Stimulated activated CD4-positive, alpha-beta T cell treated with anti-CD3 and anti-CD28 coated beads, TNF-alpha, amount 100 ng/mL, for 48 hours (primary cell): Measurements from ENCODE around the gene CXCL10.
"Not testable (repeated sequence)": the region's sequence is repeated elsewhere in the genome, so short reads cannot be mapped to it uniquely, and the experiment has no call there.

Experiments used
- DNase-seq, 3 donors: peaks; one replicate each; pipeline ENCODE4 v3.0.0-alpha.2; 2020; ENCODE audit warnings: low read depth in 3 of 3

CXCL10 gene

DNA sequence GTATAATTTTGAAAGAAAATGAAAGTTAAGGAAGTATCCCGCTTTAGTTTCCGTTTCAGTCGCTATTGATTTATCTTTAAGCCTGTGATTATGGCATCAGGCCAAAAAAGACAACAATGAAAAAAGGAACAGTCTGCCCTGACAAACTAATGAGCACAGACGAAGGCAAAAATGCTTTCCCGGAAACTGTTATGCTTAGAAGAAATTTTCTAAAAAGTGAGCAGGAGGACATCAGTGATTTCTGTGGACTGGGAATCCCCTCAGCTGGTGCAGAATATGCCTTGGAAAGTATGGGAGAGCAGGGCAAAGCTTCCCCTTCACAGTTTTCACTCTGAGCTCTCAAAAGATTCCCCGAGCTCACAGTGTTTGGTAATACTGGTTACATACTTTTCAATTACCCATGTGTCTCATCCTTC is 5.1 kb upstream of the CXCL10 start:
- no peak for DNase-seq

DNA sequence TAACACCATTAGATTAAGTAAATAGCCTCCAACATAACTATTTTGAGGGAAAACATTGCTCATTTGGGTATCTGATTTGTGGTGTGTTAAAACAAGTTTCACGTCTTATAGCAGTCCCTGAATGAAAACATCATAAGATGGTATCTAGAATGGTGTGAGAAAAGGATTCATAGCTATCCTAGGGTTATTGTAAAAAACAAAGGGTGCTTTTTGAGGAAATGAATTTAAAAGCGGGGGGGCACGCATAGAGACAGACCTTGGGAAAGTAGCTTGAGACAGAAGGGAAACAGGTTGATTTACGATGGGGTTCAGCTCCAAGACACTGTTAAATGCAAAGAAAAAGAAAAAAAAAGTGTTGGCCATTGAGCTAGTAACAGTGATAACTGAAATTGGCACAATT is 768 bp upstream of the CXCL10 start:
- no peak for DNase-seq

DNA sequence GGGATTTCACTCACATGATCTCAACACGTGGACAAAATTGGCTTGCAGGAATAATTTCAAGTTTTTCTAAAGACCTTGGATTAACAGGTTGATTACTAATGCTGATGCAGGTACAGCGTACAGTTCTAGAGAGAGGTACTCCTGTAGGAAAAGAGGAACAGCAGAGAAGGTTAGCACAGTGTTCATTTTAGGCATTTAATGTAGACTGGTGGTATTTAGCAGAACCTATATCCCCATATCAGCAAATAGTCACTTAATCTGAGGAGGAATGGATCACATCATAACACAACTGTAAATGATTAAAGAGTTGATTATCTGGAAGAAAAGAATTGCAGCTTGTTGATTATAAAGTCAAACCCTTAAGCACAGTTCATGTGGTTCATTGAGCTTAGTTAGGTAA is 620 bp downstream of the CXCL10 start:
- DNase-seq: no peak

DNA sequence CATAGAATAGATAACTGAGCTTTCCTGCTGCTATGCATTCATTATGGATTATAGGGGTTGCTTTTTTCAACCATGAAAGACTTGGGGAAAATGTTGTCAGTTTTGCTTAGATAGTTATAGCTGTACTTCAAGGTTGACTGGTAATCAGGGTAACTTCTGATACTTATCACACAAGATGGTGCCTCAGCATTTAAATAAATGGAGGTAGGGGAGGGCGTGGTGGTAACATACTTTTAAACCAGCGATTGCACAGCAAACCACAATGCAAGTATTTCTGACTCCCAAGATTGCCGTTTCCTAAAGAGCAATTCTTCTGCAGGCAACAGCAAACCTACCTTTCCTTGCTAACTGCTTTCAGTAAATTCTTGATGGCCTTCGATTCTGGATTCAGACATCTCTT is 1.3 kb downstream of the CXCL10 start:
- no peak for DNase-seq

DNA sequence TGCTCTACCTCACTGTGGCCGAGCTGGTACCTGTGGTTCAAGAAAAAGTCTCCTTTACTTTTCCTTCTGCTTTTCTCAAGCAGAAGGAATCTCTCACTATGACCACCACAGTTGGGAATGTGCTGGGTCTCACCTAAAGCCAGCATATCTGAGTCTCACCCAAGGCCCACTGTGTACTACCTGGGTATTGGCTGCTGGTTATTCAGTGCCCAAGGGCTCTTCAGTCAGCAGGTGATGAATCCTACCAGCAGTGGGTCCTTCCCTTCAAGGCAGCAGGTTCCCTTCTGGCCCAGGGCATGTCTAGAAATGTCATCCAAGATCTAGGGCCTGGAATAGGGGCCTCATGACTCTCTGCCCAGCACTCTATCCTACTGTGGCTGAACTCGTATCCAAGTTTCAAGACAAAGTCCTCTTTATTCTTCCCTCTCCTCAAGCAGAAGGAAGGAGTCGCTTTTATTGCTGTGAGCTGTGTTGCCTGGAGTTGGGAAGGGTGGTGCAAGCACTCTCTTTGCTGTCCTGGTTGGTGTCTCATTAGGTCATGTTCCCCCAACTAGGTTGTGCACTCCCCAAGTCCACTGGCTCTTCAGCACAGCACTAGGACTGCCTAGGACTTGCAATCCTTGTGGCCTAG is 6.1 kb downstream of the CXCL10 start:
- no peak for DNase-seq

DNA sequence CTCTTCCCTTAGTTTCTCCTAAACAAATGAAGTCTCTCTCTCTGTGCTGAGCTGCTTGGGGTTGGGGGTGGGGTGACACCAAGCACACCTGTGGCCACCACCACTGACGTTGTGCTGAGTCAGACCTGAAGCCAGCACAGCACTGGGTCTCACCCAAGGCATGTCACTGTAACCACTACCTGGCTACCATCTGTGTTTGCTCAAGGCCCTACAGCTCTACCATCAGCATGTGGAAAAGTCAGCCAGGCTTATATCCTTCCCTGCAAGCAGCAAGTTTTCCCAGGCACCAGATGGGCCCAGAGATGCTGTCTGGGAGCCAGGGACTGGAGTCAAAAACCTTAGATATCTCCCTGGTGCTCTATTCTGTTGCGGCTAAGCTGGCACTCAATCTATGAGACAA is 6.9 kb downstream of the CXCL10 start:
- DNase-seq: peak in 1 of 3 donors; percentile 8

DNA sequence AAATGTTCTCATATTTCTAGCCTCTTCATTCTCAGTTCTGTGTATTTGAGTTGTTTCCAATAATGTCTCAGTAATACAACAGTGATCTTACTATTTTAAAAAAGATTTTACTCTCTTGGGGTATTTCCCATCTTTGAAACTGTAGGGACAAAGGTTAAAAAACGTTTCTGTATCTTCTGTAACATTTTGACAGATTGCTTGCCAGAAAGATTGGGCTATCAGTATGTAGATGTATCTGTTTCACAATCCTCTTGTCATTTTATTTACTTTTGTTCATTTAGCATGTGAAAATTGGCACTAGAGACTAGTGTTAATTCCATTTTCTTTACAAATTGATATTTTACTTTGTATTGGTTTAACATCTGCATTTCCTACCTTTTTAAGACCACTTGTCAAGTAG is 9.8 kb downstream of the CXCL10 start:
- no peak for DNase-seq

DNA sequence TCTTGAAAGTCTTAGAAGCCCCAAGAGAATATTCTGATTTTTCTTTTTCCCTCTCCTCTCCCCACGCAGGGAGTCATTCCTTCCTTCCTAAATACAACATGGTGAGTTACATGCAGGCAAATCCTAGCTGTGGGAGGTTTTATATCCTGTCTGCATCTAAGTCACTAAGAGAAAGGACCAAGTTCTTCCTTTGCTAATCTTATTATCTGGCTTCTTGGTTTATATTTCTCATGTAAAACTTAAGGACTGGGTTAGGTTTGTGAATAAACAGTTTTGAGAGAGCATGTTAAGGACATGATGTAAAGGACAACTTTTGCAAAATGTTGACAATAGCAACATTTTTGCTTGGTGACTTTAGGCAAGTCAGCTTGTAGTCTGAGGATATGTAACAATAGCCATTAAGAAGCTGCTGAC is 10.9 kb downstream of the CXCL10 start:
- DNase-seq: no peak

DNA sequence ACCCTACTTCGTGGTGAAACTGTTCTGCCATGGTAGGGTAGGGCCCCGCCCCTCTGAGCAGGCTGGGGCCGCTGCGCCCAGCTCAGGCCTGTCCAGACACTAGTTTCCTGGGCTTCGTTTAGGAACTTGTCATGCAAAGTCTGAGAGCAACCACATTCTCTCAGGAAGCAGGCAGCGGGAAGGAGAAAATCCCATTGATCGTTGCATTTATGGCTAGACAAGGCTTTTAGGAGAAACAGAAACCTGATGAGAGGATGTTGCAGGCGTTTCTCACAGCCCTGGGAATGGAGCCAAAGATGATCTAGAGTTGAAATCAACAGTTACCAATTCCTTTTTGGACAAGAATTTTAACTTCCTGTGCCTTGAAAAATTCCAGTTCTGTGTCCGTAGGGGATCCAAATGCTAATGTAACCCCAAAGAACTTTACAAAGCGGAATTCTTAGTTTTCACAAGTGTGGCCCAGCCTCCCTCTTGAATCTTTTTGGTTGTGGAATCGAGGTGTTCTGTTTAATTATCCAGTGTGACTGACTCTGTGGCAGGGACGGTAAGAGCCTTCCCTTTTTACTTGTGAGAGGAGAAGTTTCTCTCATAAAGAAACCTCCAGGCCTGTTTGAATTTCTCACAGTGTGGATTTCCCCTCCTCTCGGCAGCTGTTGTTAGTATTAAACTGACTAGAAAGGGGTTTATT is 11.5 kb downstream of the CXCL10 start:
- DNase-seq: no peak

DNA sequence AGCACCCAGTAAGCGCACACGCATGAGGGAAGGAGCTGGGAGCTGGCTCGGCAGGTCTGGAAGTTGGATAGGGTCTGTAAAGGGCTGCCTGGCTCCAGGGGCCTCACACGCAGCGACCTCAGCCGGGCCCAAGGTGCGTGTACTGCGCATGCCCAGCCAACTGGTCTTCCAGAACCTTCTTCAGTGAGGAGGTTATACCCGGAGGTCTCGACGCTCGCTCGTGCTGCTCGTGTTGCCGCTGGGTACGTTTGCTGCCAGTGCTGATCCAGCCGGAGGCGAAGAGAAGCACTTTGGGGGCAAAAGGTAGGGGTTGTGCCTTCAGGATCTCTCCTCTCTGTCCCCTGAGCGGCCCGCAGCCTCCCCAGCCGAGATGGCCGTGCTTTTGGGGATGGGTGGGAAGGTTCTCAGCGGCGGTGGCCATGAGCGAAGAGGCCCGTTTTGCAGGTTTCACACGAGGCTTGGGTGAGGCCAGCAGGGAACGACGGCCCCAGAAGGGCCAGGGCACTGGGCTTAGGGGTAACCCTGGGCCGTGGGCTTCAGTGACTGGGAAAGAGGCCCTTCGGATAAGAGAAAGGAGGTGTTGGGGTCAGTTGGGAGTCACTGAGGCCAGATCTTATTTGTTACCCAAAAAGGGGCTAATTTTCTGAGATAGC is 12.2 kb downstream of the CXCL10 start:
- DNase-seq: no peak

DNA sequence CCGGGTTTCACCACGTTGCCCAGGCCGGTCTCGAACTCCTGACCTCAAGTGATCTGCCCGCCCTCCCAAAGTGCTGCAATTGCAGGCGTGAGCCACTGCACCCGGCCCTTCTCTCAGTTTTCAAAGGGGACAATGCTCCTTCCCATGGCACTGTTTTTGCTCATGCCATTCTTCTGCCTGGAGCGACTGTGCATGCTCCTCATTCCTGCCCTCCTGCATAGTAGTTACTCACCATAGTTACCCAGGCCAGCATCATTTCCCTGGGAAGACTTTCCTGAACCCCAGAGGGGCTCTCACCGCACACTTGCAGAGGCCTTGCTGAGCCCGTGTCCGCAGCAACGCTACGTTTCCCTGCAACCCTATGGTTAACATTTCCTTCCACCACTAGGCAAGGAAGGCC is 12.7 kb downstream of the CXCL10 start:
- no peak for DNase-seq

DNA sequence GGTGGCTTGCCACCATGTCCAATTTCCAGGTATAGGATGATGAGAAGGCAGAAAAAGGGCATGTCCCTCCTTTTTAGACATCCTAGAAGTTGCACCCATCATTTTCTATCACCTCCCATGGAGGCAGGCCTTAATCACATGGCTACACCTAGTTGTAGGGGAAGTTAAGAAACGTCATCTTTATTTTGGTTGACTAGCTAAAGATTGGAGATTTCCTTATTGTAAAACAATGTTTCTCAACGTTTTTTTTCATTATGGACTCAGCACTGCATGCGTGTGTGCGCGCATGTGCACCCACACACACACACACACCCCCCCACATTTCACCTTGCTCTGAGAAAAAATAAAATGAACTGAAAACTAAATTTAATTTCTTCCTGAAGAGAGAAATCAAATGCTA is 14.0 kb downstream of the CXCL10 start:
- no peak for DNase-seq

DNA sequence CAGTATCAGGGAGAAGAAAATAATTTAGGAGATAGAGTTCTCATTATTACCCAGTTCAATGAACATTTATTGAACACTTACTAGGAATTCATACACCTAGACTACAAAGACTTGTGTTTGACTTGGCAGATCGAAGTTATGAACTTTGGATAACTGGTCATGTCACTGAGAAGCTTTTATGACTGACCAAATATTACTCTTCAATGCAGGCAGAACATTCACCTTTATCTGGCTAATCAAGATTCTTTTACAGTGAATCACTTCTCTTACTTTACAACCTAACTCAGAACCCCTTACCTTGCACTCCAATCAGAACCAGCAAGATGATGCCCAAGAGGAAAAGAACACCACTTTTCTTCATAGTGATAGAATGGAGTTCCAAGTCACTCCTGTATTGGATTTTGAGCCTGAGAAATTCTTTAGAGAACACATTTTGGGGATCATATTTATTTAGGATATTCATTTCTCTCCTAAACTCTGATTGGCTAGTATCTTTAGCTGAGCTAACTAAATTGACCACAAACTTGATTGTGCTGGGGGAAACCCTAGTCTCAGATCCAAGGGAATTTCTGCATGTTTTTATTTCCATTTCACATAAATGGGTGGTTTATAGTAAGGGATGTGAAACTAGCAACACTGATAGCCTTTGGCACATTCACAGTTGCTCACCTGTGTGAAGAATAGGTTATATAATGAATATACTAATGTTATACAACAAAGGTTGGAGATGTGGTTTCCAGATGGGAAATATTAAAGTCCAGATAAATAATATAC is 16.0 kb downstream of the CXCL10 start, which contains the start of gene CXCL9:
TSS of gene CXCL9 (minus strand) at position 421 of the 774 bp plus-strand sequence. CDS start at position 361, 60 bp downstream.
- no peak for DNase-seq

DNA sequence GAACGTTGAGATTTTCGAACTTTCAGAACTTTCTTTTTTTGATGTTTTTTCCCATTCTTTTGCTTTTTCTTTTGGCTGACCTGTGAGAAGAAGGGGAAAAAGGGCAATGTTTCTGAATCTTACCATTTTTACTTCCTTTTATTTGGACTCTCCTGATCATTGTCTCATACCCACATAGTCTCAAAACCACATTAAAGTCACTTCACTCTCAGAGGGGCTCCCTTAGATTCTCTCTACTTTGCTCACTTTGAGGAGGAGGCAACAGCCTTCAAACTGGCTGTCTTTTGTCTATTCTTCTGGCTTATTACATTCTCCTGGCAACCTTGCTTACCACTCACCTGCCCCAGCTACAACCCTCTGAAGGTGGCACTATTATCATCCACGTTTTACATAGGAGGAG is 19.7 kb downstream of the CXCL10 start:
- DNase-seq: no peak

DNA sequence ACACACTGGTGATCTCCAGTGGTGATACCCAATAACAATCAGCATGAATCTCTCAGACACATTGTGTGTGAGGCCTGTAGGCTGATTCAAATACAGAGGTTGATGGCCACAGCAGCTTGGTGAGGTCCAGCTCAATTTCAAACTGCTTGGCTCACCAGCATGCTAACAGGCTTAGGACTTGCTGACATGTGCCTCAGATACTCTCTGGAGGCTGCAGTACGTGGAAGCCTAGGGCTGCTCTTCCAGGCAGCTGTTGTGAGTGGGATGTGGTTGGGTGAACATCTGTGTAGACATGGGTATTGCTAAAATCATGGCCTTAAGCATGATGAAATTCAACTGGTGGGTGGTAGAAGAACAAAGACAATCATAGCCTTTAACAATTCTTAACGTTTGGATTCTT is 20.3 kb downstream of the CXCL10 start:
- DNase-seq: no peak

DNA sequence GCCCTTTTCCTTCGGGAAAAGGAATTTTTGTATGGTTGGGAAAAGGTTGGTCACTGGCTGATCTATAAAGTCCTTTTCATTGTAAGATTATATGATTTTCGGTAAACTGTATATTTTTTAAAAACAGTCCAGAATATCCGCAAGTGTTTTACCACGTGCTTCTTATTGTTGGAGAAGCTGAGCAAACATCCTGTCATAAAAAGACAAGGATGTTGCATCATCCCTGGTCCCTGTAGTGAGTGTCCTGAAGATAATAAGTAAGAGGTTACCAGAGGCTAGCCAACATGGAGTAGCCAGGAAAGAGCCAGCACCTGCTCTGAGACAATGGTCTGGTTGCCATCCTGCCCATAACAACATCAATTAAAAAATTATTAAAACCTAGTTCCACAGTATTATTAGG is 21.1 kb downstream of the CXCL10 start:
- DNase-seq: no peak

DNA sequence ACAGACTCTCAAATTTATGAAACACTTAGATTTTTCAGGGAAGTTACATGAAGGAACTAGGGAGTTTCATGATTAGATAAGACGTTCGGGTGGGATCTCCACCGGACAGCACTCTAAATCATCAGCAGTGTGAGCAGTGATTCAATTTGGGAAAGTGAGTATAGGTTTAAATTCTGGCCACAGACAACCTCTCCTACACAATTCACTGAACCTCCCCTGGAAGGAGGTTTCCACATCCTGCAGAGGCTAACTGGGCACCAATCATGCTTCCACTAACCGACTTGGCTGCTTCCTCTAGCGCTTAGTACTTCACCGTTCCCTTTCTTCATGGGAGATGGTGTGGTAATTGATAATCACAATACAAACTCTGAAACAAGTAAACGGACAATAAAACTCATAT is 21.6 kb downstream of the CXCL10 start:
- DNase-seq: no peak

DNA sequence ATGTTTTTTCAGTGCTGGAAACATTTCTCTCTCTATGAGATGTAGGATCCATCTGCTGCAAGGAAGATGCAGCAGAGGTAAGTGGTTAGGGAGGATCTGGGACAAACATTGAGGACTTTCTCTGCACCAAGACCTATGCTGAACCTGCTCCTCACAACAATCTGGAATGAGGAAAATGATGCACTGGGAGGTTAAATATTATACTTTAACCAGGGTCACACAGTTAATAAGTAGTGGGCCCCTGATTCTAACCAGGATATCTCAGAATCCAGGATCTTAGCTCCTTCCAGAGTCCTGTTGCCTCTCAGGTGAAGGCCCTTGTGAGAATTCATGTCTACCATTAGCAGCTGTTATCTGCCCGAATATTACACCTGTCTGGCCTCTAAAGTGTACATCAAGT is 23.0 kb downstream of the CXCL10 start:
- no peak for DNase-seq

DNA sequence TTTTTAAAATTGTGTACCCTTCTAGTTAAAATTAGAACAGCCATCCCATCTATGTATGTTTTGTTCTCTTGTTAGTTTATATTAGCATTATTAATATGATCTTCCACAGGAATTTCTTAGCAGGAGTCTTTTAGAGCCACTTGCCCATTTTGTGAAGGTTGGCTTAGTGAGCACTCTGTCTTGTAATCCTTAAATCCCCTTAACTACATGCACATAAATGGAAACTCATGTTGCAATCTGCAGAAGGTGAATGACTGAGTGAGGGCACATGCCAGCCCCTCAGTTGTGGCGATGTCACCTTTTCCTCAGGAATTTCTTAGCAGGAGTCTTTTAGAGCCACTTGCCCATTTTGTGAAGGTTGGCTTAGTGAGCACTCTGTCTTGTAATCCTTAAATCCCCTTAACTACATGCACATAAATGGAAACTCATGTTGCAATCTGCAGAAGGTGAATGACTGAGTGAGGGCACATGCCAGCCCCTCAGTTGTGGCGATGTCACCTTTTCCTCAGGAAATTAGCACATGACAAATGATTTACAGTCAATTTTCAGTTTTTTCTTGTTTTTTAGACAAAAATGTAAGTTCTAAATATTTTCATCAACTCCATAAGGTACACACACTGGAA is 24.7 kb downstream of the CXCL10 start:
- not testable (repeated sequence) for DNase-seq

DNA sequence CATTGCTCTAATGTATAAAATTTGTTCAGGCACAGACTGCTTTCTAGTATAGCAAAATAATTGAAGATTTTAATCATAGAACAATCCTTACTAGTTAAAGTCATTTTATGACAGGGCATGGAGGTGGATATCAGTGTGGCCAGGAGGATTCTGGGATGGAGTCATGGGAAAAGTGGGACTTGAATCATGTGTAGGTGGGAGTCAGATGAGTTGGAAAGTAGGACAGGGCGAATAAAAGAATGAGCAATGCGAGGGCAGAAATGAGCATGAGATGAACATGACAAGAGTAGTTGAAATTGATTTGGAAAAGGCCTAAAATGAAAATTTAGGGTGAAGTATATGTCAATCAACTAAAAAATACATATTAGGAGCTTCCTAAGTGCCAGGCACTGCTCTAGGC is 25.4 kb downstream of the CXCL10 start:
- no peak for DNase-seq

DNA sequence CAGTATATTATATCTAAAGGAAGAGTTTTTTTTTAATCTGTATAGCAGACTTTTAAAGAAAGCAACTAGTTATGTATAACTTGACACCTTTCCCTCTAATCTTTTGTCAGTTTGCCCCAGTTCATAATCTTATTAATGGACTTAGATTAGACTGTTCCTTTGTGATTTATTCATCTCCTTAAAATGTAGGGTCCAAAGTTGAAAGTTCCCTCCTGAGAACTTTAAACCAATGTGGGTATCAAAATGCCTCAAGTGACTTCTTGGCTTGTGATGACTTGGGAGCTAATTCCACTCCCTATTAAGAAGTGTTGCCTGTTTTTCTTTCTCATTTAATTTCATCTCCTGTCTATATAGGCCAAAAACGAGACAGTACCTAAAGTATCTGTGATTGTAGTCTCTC is 26.2 kb downstream of the CXCL10 start:
- DNase-seq: no peak

DNA sequence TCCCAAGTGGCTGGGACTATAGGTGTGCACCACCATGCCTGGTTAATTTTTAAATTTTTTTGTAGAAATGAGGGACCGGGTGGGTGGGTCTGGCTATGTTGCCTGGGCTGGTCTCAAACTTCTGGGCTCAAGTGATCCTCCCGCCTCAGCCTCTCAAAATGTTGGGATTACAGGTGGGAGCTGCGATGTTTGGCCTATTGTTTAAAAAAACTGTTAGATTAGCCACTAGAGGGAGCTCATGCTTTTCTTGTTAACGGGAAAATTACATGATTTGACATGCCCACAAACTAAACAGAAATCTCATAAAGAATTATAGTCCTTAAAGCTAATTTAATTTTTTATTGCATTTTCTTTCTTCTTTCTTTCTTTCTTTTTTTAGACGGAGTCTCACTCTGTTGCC is 27.6 kb downstream of the CXCL10 start:
- DNase-seq: no peak
